ENCODE data around the gene PLA2G12B. TPM values are rescaled to one million over a fixed set of nuclear protein-coding genes. Genes with fewer than 3 reads are reported as not detected.

The PLA2G12B gene
- total and polyA plus RNA-seq, 2 experiments from 2014 or later: not detected

DNA sequence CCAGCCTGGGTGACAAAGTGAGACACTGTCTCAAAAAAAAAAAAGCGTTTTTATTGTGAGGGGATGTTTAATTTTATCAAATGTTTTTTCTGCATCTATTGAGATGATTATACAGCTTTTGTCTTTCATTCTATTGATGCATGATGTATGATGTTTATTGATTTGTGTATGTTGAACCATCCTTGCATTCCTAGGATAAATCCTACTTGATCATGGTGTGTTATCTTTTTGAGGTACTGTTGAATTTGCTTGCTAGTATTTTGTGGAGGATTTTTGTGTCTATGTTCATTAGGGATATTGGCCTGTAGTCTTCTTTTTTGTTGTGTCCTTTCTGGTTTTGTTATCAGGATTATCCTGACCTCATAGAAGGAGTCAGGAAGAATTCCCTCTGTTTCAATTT, 22.3 kb upstream of the PLA2G12B start:
- ATAC-seq: no peak
- Histone ChIP-seq H3K4me2 (no peak overlapping the region), H3K9me2 (ENCODE audit: insufficient read depth) (peaks cover 3% of the 10 kb centered on the region; the same call in 1 of the 2 replicates), H3K36me3 (ENCODE audit: insufficient read depth) (peaks cover 5% of the 10 kb centered on the region; the same call in 1 of the 2 replicates), H2AFZ (no peak overlapping the region), H3F3A (replicated peaks; ENCODE audit: low read depth) (no peaks in the 10 kb centered on the region), H3K79me2 (replicated peaks; ENCODE audit: insufficient read depth) (no peaks in the 10 kb centered on the region), H4K20me1 (replicated peaks; ENCODE audit: insufficient read depth) (no peaks in the 10 kb centered on the region), H3K27ac (ENCODE audit: low read depth) (no peak overlapping the region), H3K4me1 (ENCODE audit: insufficient read depth) (no peaks in the 10 kb centered on the region), H3K4me3 (no peak overlapping the region), H3K27me3 (ENCODE audit: insufficient read depth) (no peaks in the 10 kb centered on the region)
- TF ChIP-seq JUNB (IDR thresholded peaks at IDR 0.05; ENCODE audit: unreplicated experiment) (no peak), NANOG (IDR thresholded peaks at IDR 0.05; ENCODE audit: borderline replicate concordance) (no peak), ZNF331 (CRISPR knock-in tag; IDR thresholded peaks at IDR 0.05; ENCODE audit: low read depth) (no peak), EZH2phosphoT487 (IDR thresholded peaks at IDR 0.05; ENCODE audit: unreplicated experiment) (no peak), STAT1 (IDR thresholded peaks at IDR 0.05; ENCODE audit: unreplicated experiment) (no peak), POLR2AphosphoS5 (IDR thresholded peaks at IDR 0.05; ENCODE audit: low read depth) (no peak), ZNF114 (CRISPR knock-in tag; IDR thresholded peaks at IDR 0.05) (no peak), CREB1 (CRISPR knock-in tag; IDR thresholded peaks at IDR 0.05; ENCODE audit: low read depth) (no peak), EZH2 (IDR thresholded peaks at IDR 0.05; ENCODE audit: low read depth, unreplicated experiment) (no peak)
- TF ChIP-seq, protein P1, sequence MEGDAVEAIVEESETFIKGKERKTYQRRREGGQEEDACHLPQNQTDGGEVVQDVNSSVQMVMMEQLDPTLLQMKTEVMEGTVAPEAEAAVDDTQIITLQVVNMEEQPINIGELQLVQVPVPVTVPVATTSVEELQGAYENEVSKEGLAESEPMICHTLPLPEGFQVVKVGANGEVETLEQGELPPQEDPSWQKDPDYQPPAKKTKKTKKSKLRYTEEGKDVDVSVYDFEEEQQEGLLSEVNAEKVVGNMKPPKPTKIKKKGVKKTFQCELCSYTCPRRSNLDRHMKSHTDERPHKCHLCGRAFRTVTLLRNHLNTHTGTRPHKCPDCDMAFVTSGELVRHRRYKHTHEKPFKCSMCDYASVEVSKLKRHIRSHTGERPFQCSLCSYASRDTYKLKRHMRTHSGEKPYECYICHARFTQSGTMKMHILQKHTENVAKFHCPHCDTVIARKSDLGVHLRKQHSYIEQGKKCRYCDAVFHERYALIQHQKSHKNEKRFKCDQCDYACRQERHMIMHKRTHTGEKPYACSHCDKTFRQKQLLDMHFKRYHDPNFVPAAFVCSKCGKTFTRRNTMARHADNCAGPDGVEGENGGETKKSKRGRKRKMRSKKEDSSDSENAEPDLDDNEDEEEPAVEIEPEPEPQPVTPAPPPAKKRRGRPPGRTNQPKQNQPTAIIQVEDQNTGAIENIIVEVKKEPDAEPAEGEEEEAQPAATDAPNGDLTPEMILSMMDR (conservative IDR thresholded peaks at IDR 0.05; ENCODE audit: low read depth in 2 of 2): no peak
- TF ChIP-seq, protein P2, sequence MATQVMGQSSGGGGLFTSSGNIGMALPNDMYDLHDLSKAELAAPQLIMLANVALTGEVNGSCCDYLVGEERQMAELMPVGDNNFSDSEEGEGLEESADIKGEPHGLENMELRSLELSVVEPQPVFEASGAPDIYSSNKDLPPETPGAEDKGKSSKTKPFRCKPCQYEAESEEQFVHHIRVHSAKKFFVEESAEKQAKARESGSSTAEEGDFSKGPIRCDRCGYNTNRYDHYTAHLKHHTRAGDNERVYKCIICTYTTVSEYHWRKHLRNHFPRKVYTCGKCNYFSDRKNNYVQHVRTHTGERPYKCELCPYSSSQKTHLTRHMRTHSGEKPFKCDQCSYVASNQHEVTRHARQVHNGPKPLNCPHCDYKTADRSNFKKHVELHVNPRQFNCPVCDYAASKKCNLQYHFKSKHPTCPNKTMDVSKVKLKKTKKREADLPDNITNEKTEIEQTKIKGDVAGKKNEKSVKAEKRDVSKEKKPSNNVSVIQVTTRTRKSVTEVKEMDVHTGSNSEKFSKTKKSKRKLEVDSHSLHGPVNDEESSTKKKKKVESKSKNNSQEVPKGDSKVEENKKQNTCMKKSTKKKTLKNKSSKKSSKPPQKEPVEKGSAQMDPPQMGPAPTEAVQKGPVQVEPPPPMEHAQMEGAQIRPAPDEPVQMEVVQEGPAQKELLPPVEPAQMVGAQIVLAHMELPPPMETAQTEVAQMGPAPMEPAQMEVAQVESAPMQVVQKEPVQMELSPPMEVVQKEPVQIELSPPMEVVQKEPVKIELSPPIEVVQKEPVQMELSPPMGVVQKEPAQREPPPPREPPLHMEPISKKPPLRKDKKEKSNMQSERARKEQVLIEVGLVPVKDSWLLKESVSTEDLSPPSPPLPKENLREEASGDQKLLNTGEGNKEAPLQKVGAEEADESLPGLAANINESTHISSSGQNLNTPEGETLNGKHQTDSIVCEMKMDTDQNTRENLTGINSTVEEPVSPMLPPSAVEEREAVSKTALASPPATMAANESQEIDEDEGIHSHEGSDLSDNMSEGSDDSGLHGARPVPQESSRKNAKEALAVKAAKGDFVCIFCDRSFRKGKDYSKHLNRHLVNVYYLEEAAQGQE (IDR thresholded peaks at IDR 0.05; ENCODE audit: unreplicated experiment): no peak
- TF ChIP-seq, protein P3, sequence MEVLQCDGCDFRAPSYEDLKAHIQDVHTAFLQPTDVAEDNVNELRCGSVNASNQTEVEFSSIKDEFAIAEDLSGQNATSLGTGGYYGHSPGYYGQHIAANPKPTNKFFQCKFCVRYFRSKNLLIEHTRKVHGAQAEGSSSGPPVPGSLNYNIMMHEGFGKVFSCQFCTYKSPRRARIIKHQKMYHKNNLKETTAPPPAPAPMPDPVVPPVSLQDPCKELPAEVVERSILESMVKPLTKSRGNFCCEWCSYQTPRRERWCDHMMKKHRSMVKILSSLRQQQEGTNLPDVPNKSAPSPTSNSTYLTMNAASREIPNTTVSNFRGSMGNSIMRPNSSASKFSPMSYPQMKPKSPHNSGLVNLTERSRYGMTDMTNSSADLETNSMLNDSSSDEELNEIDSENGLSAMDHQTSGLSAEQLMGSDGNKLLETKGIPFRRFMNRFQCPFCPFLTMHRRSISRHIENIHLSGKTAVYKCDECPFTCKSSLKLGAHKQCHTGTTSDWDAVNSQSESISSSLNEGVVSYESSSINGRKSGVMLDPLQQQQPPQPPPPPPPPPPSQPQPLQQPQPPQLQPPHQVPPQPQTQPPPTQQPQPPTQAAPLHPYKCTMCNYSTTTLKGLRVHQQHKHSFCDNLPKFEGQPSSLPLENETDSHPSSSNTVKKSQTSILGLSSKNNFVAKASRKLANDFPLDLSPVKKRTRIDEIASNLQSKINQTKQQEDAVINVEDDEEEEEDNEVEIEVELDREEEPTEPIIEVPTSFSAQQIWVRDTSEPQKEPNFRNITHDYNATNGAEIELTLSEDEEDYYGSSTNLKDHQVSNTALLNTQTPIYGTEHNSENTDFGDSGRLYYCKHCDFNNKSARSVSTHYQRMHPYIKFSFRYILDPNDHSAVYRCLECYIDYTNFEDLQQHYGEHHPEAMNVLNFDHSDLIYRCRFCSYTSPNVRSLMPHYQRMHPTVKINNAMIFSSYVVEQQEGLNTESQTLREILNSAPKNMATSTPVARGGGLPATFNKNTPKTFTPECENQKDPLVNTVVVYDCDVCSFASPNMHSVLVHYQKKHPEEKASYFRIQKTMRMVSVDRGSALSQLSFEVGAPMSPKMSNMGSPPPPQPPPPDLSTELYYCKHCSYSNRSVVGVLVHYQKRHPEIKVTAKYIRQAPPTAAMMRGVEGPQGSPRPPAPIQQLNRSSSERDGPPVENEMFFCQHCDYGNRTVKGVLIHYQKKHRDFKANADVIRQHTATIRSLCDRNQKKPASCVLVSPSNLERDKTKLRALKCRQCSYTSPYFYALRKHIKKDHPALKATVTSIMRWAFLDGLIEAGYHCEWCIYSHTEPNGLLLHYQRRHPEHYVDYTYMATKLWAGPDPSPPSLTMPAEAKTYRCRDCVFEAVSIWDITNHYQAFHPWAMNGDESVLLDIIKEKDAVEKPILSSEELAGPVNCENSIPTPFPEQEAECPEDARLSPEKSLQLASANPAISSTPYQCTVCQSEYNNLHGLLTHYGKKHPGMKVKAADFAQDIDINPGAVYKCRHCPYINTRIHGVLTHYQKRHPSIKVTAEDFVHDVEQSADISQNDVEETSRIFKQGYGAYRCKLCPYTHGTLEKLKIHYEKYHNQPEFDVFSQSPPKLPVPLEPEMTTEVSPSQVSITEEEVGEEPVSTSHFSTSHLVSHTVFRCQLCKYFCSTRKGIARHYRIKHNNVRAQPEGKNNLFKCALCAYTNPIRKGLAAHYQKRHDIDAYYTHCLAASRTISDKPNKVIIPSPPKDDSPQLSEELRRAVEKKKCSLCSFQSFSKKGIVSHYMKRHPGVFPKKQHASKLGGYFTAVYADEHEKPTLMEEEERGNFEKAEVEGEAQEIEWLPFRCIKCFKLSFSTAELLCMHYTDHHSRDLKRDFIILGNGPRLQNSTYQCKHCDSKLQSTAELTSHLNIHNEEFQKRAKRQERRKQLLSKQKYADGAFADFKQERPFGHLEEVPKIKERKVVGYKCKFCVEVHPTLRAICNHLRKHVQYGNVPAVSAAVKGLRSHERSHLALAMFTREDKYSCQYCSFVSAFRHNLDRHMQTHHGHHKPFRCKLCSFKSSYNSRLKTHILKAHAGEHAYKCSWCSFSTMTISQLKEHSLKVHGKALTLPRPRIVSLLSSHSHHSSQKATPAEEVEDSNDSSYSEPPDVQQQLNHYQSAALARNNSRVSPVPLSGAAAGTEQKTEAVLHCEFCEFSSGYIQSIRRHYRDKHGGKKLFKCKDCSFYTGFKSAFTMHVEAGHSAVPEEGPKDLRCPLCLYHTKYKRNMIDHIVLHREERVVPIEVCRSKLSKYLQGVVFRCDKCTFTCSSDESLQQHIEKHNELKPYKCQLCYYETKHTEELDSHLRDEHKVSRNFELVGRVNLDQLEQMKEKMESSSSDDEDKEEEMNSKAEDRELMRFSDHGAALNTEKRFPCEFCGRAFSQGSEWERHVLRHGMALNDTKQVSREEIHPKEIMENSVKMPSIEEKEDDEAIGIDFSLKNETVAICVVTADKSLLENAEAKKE (CRISPR knock-in tag; IDR thresholded peaks at IDR 0.05): no peak
- TF ChIP-seq, protein P4, sequence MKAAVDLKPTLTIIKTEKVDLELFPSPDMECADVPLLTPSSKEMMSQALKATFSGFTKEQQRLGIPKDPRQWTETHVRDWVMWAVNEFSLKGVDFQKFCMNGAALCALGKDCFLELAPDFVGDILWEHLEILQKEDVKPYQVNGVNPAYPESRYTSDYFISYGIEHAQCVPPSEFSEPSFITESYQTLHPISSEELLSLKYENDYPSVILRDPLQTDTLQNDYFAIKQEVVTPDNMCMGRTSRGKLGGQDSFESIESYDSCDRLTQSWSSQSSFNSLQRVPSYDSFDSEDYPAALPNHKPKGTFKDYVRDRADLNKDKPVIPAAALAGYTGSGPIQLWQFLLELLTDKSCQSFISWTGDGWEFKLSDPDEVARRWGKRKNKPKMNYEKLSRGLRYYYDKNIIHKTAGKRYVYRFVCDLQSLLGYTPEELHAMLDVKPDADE (IDR thresholded peaks at IDR 0.05): no peak
- Mint-ChIP-seq H3K27ac (no peak overlapping the region), H3K36me3 (ENCODE audit: low read depth) (peaks cover 13% of the 10 kb centered on the region), H3K4me3 (no peak overlapping the region), H3K9me3 (peaks cover 48% of the 10 kb centered on the region), H3K4me1 (no peaks in the 10 kb centered on the region), H3K27me3 (ENCODE audit: insufficient read depth, low read depth, poor library complexity) (no peaks in the 10 kb centered on the region)
- no peak for DNase-seq (ENCODE audit: low spot score)
